Measurements from ENCODE around the gene GBX2.

Gene GBX2

DNA sequence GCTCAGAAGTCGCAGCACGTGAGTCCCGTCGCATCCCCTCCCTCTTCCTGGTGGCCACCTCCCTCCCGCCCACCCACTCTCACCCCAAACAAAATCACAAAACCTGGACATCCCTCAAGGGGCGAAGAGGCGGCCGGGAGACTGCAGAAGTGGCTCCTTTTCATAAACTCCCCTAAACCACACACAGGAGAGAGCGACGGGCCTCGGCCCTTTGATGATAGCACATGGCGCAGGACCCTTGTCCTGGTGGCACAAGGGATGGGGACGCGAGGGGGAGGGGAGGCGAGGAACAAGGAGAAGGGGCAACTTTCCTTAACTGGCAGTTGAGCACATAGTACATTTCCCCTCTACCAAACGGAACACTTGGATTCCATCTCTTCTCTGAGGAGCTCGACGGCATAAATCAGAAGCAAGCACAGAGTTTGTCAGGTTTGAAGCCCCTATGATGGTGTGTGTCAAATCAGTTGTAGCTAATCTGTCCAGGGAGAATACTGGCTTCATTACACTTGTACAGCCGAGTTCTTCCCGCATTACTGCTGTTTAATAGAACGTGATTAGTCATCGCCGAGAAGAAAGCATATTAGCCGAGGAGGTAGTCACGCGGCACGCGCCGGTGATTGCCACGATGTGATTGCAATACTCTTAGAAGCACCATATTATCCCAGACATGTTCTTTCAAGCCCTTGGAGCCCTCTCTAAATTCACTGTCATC is 43.8 kb downstream of the GBX2 start:
- DNase-seq (ENCODE audit: low spot score) = no peak
- TF ChIP-seq CTCF (IDR thresholded peaks at IDR 0.05) = no peak
- H3K27ac ChIP-seq = no peak overlapping the region
- H3K4me3 ChIP-seq = no peak overlapping the region

DNA sequence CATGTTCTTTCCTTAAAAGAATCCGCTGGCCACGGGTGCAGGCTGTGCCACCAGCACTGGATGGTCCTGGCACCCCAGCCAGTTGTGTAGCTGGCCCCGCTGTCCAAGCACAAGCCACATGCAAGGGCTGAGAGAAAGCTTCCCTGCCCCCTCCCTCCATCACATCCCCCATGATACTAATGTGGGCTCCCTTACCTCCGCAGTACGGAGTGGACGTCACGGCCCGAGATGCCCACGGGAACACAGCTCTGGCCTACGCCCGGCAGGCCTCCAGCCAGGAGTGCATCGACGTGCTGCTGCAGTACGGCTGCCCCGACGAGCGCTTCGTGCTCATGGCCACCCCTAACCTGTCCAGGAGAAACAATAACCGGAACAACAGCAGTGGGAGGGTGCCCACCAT is 44.5 kb downstream of the GBX2 start:
- DNase-seq (ENCODE audit: low spot score) = no peak
- Histone ChIP-seq H3K4me3 (no peak overlapping the region), H3K27ac (no peak overlapping the region)
- no peak for TF ChIP-seq CTCF (IDR thresholded peaks at IDR 0.05)

- H3K4me3 ChIP-seq = no peak overlapping the region
- DNase-seq (ENCODE audit: low spot score) = no peak
- no peak overlapping the region for H3K27ac ChIP-seq
- no peak for TF ChIP-seq CTCF (IDR thresholded peaks at IDR 0.05)
These were observed 46.0 kb downstream of the GBX2 start for GRCh38 chr2:236122236-236122635.

GRCh38 chr2:236121546-236121945 is 46.6 kb downstream of the GBX2 start:
- H3K27ac ChIP-seq = no peak overlapping the region
- no peak for TF ChIP-seq CTCF (IDR thresholded peaks at IDR 0.05)
- no peak overlapping the region for H3K4me3 ChIP-seq
- DNase-seq (ENCODE audit: low spot score) = no peak

GRCh38 chr2:236120829-236121228 is 47.4 kb downstream of the GBX2 start:
- no peak for DNase-seq (ENCODE audit: low spot score)
- H3K27ac ChIP-seq = no peak overlapping the region
- no peak overlapping the region for H3K4me3 ChIP-seq
- no peak for TF ChIP-seq CTCF (IDR thresholded peaks at IDR 0.05)

DNA sequence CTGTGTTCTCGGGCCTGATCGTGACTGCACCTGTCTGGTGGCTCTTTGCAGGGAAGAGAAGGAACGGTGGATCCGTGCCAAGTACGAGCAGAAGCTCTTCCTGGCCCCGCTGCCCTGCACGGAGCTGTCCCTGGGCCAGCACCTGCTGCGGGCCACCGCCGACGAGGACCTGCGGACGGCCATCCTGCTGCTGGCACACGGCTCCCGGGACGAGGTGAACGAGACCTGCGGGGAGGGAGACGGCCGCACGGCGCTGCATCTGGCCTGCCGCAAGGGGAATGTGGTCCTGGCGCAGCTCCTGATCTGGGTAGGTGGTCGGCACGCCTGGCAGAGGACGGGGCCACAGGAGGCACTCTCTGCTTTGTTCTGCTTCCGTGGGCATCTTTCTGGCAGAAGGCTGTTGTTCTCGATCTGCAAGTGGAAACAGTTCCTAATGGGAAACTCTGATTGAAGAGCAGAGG is 48.0 kb downstream of the GBX2 start:
- no peak for TF ChIP-seq CTCF (IDR thresholded peaks at IDR 0.05)
- Histone ChIP-seq H3K27ac (no peak overlapping the region), H3K4me3 (no peak overlapping the region)
- no peak for DNase-seq (ENCODE audit: low spot score)

- DNase-seq (ENCODE audit: low spot score) = no peak
- no peak for TF ChIP-seq CTCF (IDR thresholded peaks at IDR 0.05)
- Histone ChIP-seq H3K27ac (no peak overlapping the region), H3K4me3 (no peak overlapping the region)
These were observed 48.7 kb downstream of the GBX2 start for GRCh38 chr2:236119476-236119875.
